Activated CD4-positive, alpha-beta T cell treated with anti-CD3 and anti-CD28 coated beads, Interleukin-2, Interleukin-6, amounts not matched to agents 100 ng/mL and 50 ng/mL, durations not matched to agents 16 hours and 8 hours (primary cell): Measurements from ENCODE around the gene SLC22A13.
"Not testable (repeated sequence)": the region's sequence is repeated elsewhere in the genome, so short reads cannot be mapped to it uniquely, and the experiment has no call there.

Experiments used
- DNase-seq: peaks from one replicate; pipeline ENCODE4 v3.0.0-alpha.2; 2020

The SLC22A13 gene, protein sequence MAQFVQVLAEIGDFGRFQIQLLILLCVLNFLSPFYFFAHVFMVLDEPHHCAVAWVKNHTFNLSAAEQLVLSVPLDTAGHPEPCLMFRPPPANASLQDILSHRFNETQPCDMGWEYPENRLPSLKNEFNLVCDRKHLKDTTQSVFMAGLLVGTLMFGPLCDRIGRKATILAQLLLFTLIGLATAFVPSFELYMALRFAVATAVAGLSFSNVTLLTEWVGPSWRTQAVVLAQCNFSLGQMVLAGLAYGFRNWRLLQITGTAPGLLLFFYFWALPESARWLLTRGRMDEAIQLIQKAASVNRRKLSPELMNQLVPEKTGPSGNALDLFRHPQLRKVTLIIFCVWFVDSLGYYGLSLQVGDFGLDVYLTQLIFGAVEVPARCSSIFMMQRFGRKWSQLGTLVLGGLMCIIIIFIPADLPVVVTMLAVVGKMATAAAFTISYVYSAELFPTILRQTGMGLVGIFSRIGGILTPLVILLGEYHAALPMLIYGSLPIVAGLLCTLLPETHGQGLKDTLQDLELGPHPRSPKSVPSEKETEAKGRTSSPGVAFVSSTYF

GRCh38 chr3:38265604-38266307, at the start of gene SLC22A13:
SLC22A13 (plus strand) TSS chr3:38265812; CDS start chr3:38265861, 49 bp downstream.
- DNase-seq = no peak

- no peak for DNase-seq
Measured at GRCh38 chr3:38219609-38220197, 45.9 kb upstream of the SLC22A13 start.

DNA sequence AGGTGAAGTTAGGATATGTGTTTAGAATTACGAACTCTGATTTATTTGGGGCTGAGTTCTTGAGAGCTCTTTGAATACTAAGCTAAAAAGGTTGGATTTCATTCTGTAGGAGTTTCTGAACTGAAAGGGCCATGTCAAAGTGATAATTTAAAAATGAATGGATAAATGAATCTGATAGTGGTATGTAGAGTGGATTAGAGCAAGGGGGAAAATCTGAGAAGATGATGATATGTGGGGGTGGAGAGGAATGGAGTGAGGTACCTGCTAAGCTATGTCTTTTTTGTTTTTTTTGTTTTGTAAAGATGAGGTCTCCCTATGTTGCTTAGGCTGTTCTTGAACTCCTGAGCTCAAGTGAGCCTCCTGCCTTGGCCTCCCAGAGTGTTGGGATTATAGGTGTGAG, 44.6 kb upstream of the SLC22A13 start:
- DNase-seq = no peak

DNA sequence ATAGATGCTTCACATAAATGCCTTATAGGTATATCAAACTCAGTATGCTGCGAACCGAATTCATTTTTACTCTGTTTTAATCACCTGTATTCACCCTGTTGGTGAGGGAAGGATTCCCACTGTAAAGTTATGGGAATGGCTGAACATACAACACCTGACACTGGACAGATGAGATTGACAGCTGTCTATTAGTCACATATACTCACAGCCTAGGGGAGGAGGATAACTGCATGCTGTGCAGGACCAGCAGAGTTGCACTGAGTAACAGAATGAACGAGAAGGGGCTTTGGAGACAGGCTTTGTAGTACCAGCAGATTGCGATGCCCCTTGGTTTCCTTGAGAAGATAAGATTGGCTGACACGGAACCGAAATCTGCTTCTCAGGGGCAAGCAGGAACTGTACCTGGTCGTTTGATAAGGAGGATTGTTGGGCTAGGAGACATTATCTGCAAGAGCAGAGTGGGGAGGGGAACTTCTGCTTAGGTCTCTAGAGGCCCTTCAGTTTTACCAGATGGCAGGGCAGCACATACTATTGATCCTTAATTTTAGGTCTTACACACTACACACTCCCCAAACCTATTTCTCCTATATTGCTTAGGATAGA, 43.5 kb upstream of the SLC22A13 start:
- no peak for DNase-seq

- DNase-seq = no peak
Measured at GRCh38 chr3:38224357-38224756, 41.3 kb upstream of the SLC22A13 start.

DNA sequence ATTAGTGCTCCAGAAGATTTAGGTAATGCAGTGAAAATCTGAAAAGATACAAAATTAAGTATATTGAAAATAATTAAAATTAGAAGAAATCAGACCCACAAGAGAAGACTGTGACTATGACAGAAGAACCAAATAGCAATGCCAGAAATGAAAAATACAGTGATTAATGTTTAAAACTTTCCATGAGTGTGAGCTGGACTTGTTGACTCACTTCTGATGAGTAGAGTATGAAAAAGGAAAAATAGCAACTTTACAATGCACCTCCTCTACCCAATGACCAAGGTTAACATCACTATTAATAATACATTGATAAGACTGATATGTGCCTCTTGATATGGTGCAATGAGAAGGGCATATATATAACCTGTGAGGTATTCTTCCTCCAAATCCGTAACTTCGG, 39.3 kb upstream of the SLC22A13 start:
- DNase-seq = no peak

- DNase-seq = peak; percentile 28
Measured at GRCh38 chr3:38227989-38228388, 37.6 kb upstream of the SLC22A13 start.

DNA sequence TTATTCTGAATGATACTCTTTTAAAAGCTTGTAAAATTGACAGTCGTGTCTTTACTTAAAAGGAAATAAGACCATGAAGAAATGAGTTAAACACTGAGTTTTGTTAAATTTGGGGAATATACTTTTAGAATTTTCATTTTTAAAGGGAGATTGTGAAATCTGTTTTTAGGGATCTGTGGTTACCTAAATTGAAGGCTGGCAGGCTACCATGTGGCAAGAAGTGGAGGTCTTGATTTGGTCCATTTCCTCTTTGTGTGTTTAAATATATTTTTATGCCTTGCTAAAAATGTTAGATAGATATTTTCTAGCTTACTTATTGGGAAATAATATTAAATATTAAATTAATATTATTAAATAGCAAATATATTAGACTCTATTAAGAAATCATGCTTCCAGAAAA, 36.6 kb upstream of the SLC22A13 start:
- DNase-seq = no peak

GRCh38 chr3:38232701-38233100, 32.9 kb upstream of the SLC22A13 start:
- no peak for DNase-seq

GRCh38 chr3:38235466-38235865, 30.1 kb upstream of the SLC22A13 start:
- DNase-seq = no peak

DNA sequence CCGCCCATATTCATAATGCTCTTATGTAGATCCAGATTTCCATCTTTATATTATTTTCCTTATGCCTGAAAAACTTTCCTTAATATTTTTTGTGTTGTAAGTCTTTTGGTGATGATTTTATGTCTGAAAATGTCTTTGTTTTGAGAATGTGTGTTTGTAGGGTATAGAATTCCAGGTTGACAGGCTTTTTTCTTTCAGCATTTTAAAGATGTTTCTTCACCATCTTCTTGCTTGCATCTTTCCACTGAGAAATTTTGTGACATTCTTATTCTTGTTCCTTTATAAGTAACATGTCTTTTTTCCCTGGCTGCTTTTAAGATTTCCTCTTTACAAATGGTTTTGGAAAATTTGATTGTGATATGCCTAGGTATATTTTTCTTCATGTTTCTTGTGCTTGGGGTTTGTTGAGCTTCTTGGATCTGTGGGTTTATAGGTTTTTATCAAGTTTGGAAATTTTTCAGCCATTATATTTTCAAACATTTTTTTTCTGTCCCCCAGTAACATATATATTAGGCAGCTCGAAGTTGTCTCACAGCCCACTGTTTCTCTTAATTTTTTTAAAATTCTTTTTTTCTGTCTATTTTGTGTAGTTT, 27.1 kb upstream of the SLC22A13 start:
- DNase-seq = no peak

DNA sequence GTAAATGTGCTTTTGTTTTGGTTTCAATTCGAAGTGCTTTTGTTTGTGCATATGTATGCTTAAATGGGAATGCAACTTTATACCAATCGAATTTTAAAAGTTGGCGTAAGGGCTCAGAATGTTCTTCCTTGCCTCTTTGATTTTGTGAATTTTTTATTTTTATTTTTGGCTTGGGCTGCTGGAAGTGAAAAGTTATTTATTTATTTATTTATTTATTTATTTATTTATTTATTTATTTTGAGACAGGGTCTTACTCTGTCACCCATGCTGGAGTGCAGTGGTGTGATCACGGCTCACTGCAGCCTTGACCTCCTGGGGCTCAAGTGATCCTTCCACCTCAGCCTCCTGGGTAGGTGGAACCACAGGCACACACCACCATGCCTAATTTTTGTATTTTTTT, 22.8 kb upstream of the SLC22A13 start:
- DNase-seq = not testable (repeated sequence)

DNA sequence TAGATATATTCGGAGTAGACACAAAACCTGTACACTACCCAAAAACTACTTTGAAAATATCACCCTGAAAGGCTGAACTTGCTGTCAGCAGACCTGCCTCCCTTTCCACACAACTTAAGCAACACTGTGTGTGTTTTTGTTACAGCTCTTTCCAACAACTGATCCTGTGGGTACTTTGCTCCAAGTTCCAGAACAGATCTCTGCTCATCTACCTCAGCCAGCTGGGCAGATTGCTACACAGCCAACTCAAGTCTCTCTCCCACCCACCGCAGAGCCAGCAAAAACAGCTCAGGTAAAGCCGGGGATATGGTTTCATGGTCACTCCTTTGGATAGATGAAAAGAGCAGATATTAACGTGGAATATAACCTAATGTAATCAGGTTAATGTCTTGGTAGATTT, 19.7 kb upstream of the SLC22A13 start:
- no peak for DNase-seq

DNA sequence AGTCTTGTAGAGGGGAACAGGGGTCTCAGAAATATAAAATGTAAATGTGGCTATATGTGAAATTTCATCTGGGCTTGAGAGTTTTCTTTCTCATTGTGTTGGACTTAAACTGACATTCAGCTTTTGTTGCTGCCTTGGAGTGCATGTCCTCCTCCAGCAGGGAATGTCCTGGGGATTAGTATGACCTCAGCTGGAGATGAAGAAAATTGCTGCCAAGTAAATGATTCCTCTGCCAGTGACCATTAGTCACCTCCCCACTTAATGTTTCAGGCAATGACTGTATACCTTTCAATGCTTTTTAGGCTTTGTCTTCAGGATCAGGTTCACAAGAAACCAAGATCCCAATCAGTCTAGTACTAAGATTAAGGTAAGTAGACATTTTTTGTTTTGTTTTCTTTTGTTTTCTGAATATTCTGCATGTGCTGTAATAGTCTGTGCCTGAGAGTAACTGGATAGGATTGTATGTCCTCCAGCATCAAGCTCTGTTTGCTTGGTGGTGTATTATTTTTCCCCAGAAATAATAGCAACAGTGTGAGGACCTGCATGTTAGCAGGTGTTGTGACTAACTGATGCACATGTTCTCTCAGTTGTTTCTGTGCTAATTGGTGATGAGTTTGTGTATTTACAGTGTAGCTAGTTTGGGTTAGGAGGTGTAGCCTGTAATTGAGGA, 18.1 kb upstream of the SLC22A13 start:
- no peak for DNase-seq

GRCh38 chr3:38250198-38250597, 15.4 kb upstream of the SLC22A13 start:
- DNase-seq = no peak

- DNase-seq = no peak
Measured at GRCh38 chr3:38251197-38251596, 14.4 kb upstream of the SLC22A13 start.

- DNase-seq = no peak
Measured at GRCh38 chr3:38253704-38254103, 11.9 kb upstream of the SLC22A13 start.

GRCh38 chr3:38254872-38255271, 10.7 kb upstream of the SLC22A13 start:
- peak; percentile 43 for DNase-seq

GRCh38 chr3:38255627-38256026, 10.0 kb upstream of the SLC22A13 start:
- no peak for DNase-seq

DNA sequence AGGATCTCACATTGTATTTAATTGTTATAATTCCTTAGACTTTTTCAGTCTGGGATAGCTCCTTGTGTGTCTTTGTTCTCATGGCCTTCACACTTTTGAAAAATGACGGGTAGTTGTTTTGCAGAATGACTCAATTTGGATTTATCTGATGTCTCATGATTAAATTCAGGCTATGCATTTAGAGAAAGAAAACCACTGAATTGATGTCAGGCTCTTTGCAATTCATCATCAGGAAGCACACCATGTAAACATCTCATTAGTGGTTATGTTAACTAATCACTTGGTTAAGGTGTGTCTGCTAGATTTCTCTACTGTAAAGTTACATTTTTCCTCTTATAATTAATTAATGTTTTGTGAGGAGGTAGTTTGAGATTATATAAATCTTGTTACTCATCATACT, 8.0 kb upstream of the SLC22A13 start:
- peak; percentile 60 for DNase-seq

- no peak for DNase-seq
Measured at GRCh38 chr3:38260474-38260873, 5.1 kb upstream of the SLC22A13 start.

- no peak for DNase-seq
Measured at GRCh38 chr3:38264353-38264771, 1.2 kb upstream of the SLC22A13 start.
